MM.1S (cell line): ENCODE measurements around the gene UPF3A.

Experiments
- EZH2 ChIP-seq: fragments of 300-600 bp; sonication (generic); optimal IDR thresholded peaks from 2 replicates; pipeline ENCODE3; 2017; ENCODE audit warnings: low read depth, mild to moderate bottlenecking, antibody characterized with exemption, low read length, mixed read lengths
- EZH2phosphoT487 ChIP-seq: fragments of 300-600 bp; sonication (generic); IDR thresholded peaks from 2 replicates; pipeline ENCODE4 v1.6.1; 2018; ENCODE audit warnings: antibody characterized with exemption, low read length
- TF ChIP-seq, protein P1 (sequence below): fragments of 300-600 bp; sonication (generic); IDR thresholded peaks from 2 replicates; pipeline ENCODE4 v1.5.1; 2016; ENCODE audit warnings: antibody characterized with exemption, low read length, mixed read lengths

DNA sequence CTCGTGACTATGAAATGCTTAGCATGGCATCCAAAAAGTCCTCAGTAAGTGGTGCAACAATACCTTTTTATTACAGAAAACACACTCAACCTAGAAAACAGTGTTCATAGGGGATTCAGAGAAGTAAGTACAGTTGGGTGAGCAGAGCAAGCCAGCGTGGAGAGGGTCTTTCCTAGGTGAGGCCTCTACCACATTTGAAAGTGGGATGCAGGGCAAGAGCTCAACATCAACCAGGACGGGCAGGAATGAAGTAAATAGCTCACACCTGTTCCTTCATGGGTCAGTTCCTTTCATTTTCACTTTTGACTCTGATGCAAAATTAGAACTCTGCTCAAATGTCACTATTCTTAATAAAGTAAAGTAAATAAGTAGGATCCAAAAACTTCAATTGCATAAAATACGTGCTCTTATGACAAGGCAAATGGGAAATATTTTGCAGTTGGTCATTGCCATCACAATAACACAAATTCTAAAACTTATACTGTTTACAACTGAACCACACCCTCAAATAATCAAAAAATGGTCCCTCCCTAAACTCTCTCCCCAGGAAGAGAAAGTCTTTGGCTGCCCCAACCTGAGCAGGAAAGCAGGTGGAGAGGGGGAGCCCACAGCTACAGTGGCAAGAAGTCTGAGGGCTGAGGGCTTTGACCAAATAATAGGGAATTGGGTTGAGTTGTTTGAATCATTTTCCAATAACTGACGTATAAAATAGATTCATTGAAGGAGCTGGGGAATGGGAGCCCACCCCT, 53.1 kb downstream of the UPF3A start:
- TF ChIP-seq, protein P1, sequence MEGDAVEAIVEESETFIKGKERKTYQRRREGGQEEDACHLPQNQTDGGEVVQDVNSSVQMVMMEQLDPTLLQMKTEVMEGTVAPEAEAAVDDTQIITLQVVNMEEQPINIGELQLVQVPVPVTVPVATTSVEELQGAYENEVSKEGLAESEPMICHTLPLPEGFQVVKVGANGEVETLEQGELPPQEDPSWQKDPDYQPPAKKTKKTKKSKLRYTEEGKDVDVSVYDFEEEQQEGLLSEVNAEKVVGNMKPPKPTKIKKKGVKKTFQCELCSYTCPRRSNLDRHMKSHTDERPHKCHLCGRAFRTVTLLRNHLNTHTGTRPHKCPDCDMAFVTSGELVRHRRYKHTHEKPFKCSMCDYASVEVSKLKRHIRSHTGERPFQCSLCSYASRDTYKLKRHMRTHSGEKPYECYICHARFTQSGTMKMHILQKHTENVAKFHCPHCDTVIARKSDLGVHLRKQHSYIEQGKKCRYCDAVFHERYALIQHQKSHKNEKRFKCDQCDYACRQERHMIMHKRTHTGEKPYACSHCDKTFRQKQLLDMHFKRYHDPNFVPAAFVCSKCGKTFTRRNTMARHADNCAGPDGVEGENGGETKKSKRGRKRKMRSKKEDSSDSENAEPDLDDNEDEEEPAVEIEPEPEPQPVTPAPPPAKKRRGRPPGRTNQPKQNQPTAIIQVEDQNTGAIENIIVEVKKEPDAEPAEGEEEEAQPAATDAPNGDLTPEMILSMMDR, result no peak
- TF ChIP-seq EZH2, result no peak
- no peak for TF ChIP-seq EZH2phosphoT487
